COLO829 (cell line): Measurements from ENCODE around the gene NELL1.

Experiments used
- DNase-seq: peaks from one replicate; pipeline ENCODE4 v3.0.0; 2012; ENCODE audit warnings: low spot score

The NELL1 gene

GRCh38 chr11:20964985-20965384 is 295.6 kb downstream of the NELL1 start:
- DNase-seq = no peak

GRCh38 chr11:20966489-20966888 is 297.1 kb downstream of the NELL1 start:
- DNase-seq = no peak

- no peak for DNase-seq
These were observed 304.7 kb downstream of the NELL1 start for GRCh38 chr11:20973940-20974559.

DNA sequence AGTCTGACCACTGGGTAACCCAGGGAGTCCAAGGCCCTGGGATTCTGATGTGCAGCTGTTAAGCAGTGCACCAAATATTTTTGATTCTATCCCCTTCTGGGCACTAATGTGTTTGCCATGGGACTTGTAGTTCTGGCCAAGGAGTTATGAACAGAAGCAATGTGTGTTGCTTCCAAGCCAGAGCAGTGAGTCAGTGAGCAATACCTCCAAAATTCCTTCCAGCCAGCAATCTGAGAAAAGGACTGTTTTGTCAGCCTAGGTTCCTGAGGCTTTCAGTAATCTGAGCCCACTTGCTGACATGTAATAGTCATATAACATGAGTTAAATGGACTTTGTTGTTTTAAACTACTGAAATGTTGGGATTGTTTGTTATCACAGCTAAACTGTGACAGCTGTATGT is 311.4 kb downstream of the NELL1 start:
- DNase-seq = peak; percentile 3

DNA sequence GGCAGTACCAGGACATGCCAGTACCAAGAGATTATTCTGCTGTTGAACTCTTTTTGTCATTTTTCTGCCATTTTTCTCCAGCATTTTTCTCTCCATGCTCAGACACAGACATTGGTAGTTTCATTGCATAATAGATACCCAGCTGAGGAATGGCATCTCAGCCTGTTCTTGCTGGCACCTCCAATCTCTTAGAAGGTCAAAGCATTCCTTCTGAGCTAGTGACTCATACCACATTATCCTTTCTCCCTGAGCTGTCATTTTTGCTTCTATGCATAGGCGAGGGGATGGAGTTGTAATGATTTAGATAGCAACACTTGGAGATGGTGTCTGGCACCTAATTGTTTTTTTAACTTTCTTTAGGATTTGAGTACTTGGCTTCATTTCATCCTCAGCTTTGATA is 321.1 kb downstream of the NELL1 start:
- no peak for DNase-seq

GRCh38 chr11:20991471-20991870 is 322.1 kb downstream of the NELL1 start:
- no peak for DNase-seq

DNA sequence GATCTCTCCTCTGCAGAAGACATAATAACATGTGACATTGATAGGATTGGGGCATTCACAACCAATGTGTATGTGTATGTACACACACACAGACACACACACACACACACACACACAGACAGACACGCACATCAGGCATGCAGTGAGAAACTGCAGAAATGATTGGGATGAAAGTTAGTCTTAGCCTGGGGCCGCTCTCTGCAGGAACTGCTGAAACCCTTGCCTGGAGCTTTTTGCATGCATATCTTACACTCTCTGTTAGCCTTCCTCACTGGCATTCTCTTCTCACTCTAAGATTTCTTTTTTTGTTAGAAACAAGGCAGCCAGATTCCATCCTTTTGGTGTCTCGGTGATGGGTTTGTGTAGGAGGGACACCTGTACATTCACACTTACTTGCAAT is 337.9 kb downstream of the NELL1 start:
- DNase-seq = no peak

DNA sequence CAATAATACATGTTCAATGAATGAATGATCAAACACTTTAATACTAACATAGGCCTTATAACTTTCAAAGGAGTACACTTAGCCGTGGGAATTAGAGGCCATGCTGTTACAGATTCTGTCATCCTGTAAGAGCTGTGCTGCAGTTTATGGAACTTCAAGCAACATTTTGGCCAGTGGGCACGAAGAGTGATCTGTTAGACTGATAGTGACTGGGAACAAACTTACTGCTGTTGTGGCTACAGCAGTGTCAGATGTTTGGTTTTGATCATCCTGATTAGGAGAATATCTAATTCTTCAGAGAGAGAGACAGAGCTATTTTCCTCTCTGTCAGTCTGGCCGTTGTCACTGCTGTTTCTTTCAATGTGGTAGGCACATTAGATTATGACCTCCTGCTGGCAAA is 348.9 kb downstream of the NELL1 start:
- DNase-seq = no peak

GRCh38 chr11:21026685-21027084 is 357.3 kb downstream of the NELL1 start:
- DNase-seq = no peak

- DNase-seq = no peak
These were observed 368.5 kb downstream of the NELL1 start for GRCh38 chr11:21037850-21038249.

GRCh38 chr11:21038801-21039200 is 369.4 kb downstream of the NELL1 start:
- DNase-seq = no peak

DNA sequence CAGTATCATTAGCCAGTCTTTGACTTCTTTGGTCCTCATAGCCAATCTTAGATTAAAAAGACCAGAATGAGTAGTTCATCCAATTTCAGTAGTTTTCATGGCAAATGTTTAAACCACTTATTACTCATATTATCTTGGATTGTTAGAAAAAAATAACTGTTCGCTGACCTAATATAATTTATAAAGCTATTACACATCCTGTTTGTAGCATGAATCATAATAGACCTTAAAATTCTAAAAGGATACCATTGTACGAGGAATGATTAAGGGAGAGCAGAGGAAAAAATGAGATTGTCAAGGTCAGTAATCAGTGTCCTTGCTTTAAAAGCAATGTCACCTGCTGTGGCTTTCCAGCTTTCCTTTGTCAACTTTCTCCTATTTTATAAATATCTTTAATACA is 371.2 kb downstream of the NELL1 start:
- DNase-seq = peak; percentile 4

- no peak for DNase-seq
These were observed 379.2 kb downstream of the NELL1 start for GRCh38 chr11:21048626-21049025.

DNA sequence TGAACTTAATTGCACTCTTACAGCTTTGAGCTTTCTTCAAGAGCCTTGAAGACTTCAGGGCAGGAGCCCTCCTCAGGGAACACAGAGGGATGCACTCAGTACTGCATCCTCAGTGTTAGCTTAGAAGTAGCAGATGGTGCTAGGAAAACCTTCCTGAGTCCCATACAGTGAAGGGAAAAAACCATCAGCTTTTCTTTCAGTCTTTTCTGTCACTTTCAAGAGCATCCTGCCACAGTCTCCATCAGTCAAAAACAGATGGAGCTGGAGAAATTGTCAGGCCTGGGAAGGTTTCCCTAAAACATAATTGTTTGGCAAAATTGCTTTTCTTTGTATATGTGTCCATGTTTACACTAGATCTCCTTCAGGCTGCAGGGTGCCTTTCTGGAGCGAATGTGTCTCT is 384.1 kb downstream of the NELL1 start:
- no peak for DNase-seq

DNA sequence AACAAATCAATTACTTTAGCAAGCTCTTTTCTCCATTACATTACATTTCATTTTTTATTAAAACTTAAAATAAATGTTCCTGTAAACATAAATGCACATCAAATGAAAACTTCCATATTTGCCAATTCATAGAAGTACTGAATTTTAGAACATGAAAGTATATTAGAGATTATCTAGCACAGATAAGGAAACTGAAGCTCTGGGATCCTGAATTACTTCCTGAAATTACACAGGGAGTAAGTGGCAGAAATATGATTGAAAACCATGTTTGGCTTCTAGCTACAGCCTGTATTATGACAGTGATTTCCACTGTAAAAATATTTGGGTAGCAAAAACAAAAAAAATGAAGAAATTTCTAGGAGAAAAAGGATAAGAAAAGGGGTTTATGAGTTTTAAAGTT is 387.3 kb downstream of the NELL1 start:
- DNase-seq = no peak

- DNase-seq = no peak
These were observed 390.5 kb downstream of the NELL1 start for GRCh38 chr11:21059879-21060278.

- no peak for DNase-seq
These were observed 396.6 kb downstream of the NELL1 start for GRCh38 chr11:21066030-21066429.

- no peak for DNase-seq
These were observed 399.5 kb downstream of the NELL1 start for GRCh38 chr11:21068886-21069285.

GRCh38 chr11:21069909-21070308 is 400.5 kb downstream of the NELL1 start:
- no peak for DNase-seq

- no peak for DNase-seq
These were observed 403.2 kb downstream of the NELL1 start for GRCh38 chr11:21072558-21072957.

DNA sequence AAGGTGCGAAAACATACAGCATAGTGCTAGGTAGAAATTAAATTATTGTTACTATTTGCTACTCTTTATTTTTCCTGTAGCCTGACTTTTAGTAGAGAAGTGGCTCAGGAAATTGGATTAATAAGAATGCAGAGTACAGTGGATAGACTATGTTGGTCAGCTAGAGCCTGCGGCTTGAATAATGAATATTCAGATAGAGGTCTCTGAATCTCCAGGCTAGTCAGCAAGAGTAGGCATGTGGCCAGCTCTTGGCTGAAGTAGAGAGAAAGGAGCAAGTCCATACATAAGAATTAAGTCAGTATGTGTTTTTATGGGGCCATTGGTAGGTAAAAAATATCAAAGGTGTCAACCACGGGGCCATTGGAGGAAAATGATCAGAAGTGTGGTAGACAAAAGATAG is 413.5 kb downstream of the NELL1 start:
- no peak for DNase-seq

GRCh38 chr11:21088930-21089329 is 419.5 kb downstream of the NELL1 start:
- DNase-seq = no peak

DNA sequence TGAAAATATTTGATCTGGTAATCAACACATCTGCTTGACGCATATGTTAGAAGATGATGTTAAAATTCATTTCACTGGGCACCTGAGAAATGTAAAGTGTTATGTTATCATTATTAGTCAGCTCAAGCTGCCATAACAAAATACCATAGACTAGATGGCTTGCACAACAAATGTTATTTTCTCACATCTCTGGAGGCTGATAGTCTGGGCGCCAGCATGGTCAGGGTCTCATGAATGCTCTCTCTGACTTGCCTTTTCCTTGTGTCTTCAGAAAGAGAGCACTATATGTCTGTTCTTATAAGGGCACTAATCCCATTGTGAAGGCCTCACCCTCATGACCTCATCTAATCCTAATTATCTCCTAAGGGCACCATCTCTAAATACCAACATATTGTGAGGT is 435.3 kb downstream of the NELL1 start:
- no peak for DNase-seq

DNA sequence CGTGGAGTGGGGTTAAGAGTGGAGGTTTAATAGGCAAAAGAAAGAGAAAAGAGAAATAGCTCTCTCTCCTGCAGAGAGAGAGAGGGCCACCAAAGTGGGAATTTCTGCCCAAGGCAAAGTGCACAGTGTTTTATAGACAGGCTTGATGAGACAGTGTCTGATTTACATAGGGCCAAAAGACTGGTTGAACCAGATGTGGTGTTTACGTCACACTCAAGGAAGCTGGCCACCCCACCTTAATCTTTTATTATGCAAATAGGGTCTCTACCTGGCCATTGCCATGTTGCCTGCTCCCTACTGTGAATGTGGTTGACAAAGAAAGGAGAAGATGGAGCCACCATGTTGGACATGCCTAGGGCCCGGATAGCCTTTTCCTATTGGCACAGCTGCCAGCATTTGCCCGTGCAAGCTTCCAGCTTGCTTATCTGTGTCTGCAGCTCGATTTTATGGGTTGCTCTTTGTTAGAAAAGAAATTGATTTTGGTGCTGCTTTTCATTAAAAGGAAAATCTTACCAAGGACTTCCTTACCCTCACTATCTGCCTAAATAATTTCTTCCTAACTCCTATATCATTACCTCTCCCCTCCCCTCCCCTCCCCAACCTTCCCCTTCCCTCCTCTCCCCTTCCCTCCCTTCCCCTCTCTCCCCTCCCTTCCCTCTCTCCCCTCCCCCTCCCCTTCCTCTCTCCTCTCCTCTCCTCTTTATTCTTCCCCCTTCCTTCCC is 436.0 kb downstream of the NELL1 start:
- no peak for DNase-seq
